Measurements from ENCODE around the gene RAVER2. TPM values are rescaled to one million over a fixed set of nuclear protein-coding genes. Genes with fewer than 3 reads are reported as not detected.

Gene RAVER2
- total RNA-seq, 5 donors from 2014 or later (not counting 1 experiment from before 2014, with no cell fraction given), result 0.76 to 2.2 (median 1.4) TPM

- no peak overlapping the region for H3K27ac ChIP-seq (ENCODE audit: low read length)
- no peaks in the 10 kb centered on the region for H3K9me3 Mint-ChIP-seq
- POLR2A ChIA-PET, result no interaction called here
- peaks cover 55% of the 10 kb centered on the region for H3K36me3 Mint-ChIP-seq
- CTCF ChIA-PET, result interaction anchor here in 1 of 2 donors (0.7 kb wide), 1 partner anchor 12 kb away, joined by 6 read pairs; no protein-coding TSS in a partner anchor
- H3K4me1 ChIP-seq (ENCODE audit: control insufficient read depth in 1 of 2, extremely low read depth in 1 of 2, insufficient read depth in 2 of 2, low read length in 2 of 2), result peaks cover 0 to 3% of the 10 kb centered on the region in 2 experiments
- H3K27me3 Mint-ChIP-seq, result no peaks in the 10 kb centered on the region
- ATAC-seq (replicated peaks in 1 of 4), result no peak
- H3K4me1 Mint-ChIP-seq, result peaks cover 7 to 14% (median 11%) of the 10 kb centered on the region in 3 donors
- H3K4me3 ChIP-seq (ENCODE audit: control insufficient read depth in 1 of 2, extremely low read depth in 1 of 2, low read length in 1 of 2), result no peak overlapping the region
- no peaks in the 10 kb centered on the region for H3K27me3 ChIP-seq (replicated peaks in 1 of 2; ENCODE audit: control insufficient read depth in 2 of 2, extremely low read depth in 1 of 2, insufficient read depth in 2 of 2, low read length in 1 of 2)
- peaks cover 24 to 77% of the 10 kb centered on the region in 2 donors for H3K36me3 ChIP-seq (ENCODE audit: control insufficient read depth in 2 of 2, extremely low read depth in 1 of 2, insufficient read depth in 1 of 2, low read length in 1 of 2)
- DNase-seq, result no peak
- H3K9me3 ChIP-seq, result no peaks in the 10 kb centered on the region
- peak overlapping the region in 1 of 2 donors; percentile 42 for H3K27ac Mint-ChIP-seq
- H3K4me3 Mint-ChIP-seq, result no peak overlapping the region
These were observed 89.9 kb downstream of the RAVER2 start for GRCh38 chr1:64834734-64835133.

GRCh38 chr1:64836802-64837201 is 91.9 kb downstream of the RAVER2 start:
- Mint-ChIP-seq H3K27me3 (no peaks in the 10 kb centered on the region), H3K36me3 (peaks cover 68% of the 10 kb centered on the region), H3K9me3 (no peaks in the 10 kb centered on the region), H3K27ac (peak overlapping the region in 1 of 2 donors; percentile 25), H3K4me3 (no peak overlapping the region), H3K4me1 (no peaks in the 10 kb centered on the region)
- Histone ChIP-seq H3K27me3 (replicated peaks in 1 of 2; ENCODE audit: control insufficient read depth in 2 of 2, extremely low read depth in 1 of 2, insufficient read depth in 2 of 2, low read length in 1 of 2) (no peaks in the 10 kb centered on the region), H3K9me3 (no peaks in the 10 kb centered on the region), H3K27ac (ENCODE audit: low read length) (no peak overlapping the region), H3K4me3 (ENCODE audit: control insufficient read depth in 1 of 2, extremely low read depth in 1 of 2, low read length in 1 of 2) (no peak overlapping the region), H3K36me3 (ENCODE audit: control insufficient read depth in 2 of 2, extremely low read depth in 1 of 2, insufficient read depth in 1 of 2, low read length in 1 of 2) (peaks cover 26 to 96% of the 10 kb centered on the region in 2 donors), H3K4me1 (ENCODE audit: control insufficient read depth in 1 of 2, extremely low read depth in 1 of 2, insufficient read depth in 2 of 2, low read length in 2 of 2) (no peaks in the 10 kb centered on the region)
- no peak for ATAC-seq (replicated peaks in 1 of 4)
- 98% methylated on average over 6 of the region's 8 CpGs for WGBS (ENCODE audit: insufficient coverage)
- CTCF ChIA-PET, result interaction anchor here in 1 of 2 donors (0.6 kb wide), 1 partner anchor 146 kb away, joined by 3 read pairs; no protein-coding TSS in a partner anchor
- POLR2A ChIA-PET, result interaction anchor here in 1 of 2 donors (0.5 kb wide), 1 partner anchor 8 kb away, joined by 3 read pairs; no protein-coding TSS in a partner anchor
- DNase-seq, result no peak

GRCh38 chr1:64838486-64838885 is 93.6 kb downstream of the RAVER2 start:
- Mint-ChIP-seq H3K27ac (no peak overlapping the region), H3K4me3 (no peak overlapping the region), H3K36me3 (peaks cover 66% of the 10 kb centered on the region), H3K27me3 (no peaks in the 10 kb centered on the region), H3K9me3 (no peaks in the 10 kb centered on the region), H3K4me1 (peaks cover 0 to 2% (median 0%) of the 10 kb centered on the region in 3 donors)
- ATAC-seq (replicated peaks in 1 of 4), result no peak
- H3K36me3 ChIP-seq (ENCODE audit: control insufficient read depth in 2 of 2, extremely low read depth in 1 of 2, insufficient read depth in 1 of 2, low read length in 1 of 2), result peaks cover 23 to 91% of the 10 kb centered on the region in 2 donors
- ChIA-PET POLR2A (interaction anchor here in 1 of 2 donors (0.6 kb wide), 1 partner anchor 148 kb away, joined by 3 read pairs; no protein-coding TSS in a partner anchor), CTCF (interaction anchor here in 1 of 2 donors (0.8 kb wide), 1 partner anchor 849 kb away, joined by 3 read pairs; no protein-coding TSS in a partner anchor)
- no peaks in the 10 kb centered on the region for H3K27me3 ChIP-seq (replicated peaks in 1 of 2; ENCODE audit: control insufficient read depth in 2 of 2, extremely low read depth in 1 of 2, insufficient read depth in 2 of 2, low read length in 1 of 2)
- DNase-seq, result no peak
- H3K4me3 ChIP-seq (ENCODE audit: control insufficient read depth in 1 of 2, extremely low read depth in 1 of 2, low read length in 1 of 2), result no peak overlapping the region
- WGBS (ENCODE audit: insufficient coverage), result 93% methylated on average over 2 of the region's 7 CpGs
- H3K27ac ChIP-seq (ENCODE audit: low read length), result no peak overlapping the region
- no peaks in the 10 kb centered on the region for H3K4me1 ChIP-seq (ENCODE audit: control insufficient read depth in 1 of 2, extremely low read depth in 1 of 2, insufficient read depth in 2 of 2, low read length in 2 of 2)
- no peaks in the 10 kb centered on the region for H3K9me3 ChIP-seq

GRCh38 chr1:64839261-64839660 is 94.4 kb downstream of the RAVER2 start:
- no peak overlapping the region for H3K4me3 ChIP-seq (ENCODE audit: control insufficient read depth in 1 of 2, extremely low read depth in 1 of 2, low read length in 1 of 2)
- H3K4me3 Mint-ChIP-seq, result no peak overlapping the region
- no peaks in the 10 kb centered on the region for H3K27me3 Mint-ChIP-seq
- peaks cover 65% of the 10 kb centered on the region for H3K36me3 Mint-ChIP-seq
- H3K27ac ChIP-seq (ENCODE audit: low read length), result no peak overlapping the region
- ChIA-PET CTCF (interaction anchor here in 1 of 2 donors (0.9 kb wide), 1 partner anchor 12 kb away, joined by 3 read pairs; no protein-coding TSS in a partner anchor), POLR2A (no interaction called here)
- H3K27me3 ChIP-seq (replicated peaks in 1 of 2; ENCODE audit: control insufficient read depth in 2 of 2, extremely low read depth in 1 of 2, insufficient read depth in 2 of 2, low read length in 1 of 2), result no peaks in the 10 kb centered on the region
- no peaks in the 10 kb centered on the region for H3K9me3 Mint-ChIP-seq
- WGBS (ENCODE audit: insufficient coverage), result 90% methylated on average over 5 of the region's 5 CpGs
- H3K27ac Mint-ChIP-seq, result no peak overlapping the region
- peaks cover 26 to 91% of the 10 kb centered on the region in 2 donors for H3K36me3 ChIP-seq (ENCODE audit: control insufficient read depth in 2 of 2, extremely low read depth in 1 of 2, insufficient read depth in 1 of 2, low read length in 1 of 2)
- H3K4me1 Mint-ChIP-seq, result peaks cover 0 to 2% (median 0%) of the 10 kb centered on the region in 3 donors
- no peaks in the 10 kb centered on the region for H3K4me1 ChIP-seq (ENCODE audit: control insufficient read depth in 1 of 2, extremely low read depth in 1 of 2, insufficient read depth in 2 of 2, low read length in 2 of 2)
- DNase-seq (no peak), ATAC-seq (replicated peaks in 1 of 4) (no peak)
- no peaks in the 10 kb centered on the region for H3K9me3 ChIP-seq

- H3K9me3 ChIP-seq, result no peaks in the 10 kb centered on the region
- Mint-ChIP-seq H3K4me3 (no peak overlapping the region), H3K27ac (peak overlapping the region in 1 of 2 donors; percentile 53), H3K27me3 (no peaks in the 10 kb centered on the region), H3K4me1 (peaks cover 0 to 2% (median 0%) of the 10 kb centered on the region in 3 donors), H3K36me3 (peaks cover 65% of the 10 kb centered on the region), H3K9me3 (no peaks in the 10 kb centered on the region)
- no peaks in the 10 kb centered on the region for H3K27me3 ChIP-seq (replicated peaks in 1 of 2; ENCODE audit: control insufficient read depth in 2 of 2, extremely low read depth in 1 of 2, insufficient read depth in 2 of 2, low read length in 1 of 2)
- no peak overlapping the region for H3K27ac ChIP-seq (ENCODE audit: low read length)
- H3K4me1 ChIP-seq (ENCODE audit: control insufficient read depth in 1 of 2, extremely low read depth in 1 of 2, insufficient read depth in 2 of 2, low read length in 2 of 2), result no peaks in the 10 kb centered on the region
- no peak for DNase-seq
- WGBS (ENCODE audit: insufficient coverage), result 97% methylated on average over 15 of the region's 15 CpGs
- no peak overlapping the region for H3K4me3 ChIP-seq (ENCODE audit: control insufficient read depth in 1 of 2, extremely low read depth in 1 of 2, low read length in 1 of 2)
- no peak for ATAC-seq (replicated peaks in 1 of 4)
- H3K36me3 ChIP-seq (ENCODE audit: control insufficient read depth in 2 of 2, extremely low read depth in 1 of 2, insufficient read depth in 1 of 2, low read length in 1 of 2), result peaks cover 30 to 91% of the 10 kb centered on the region in 2 donors
- ChIA-PET POLR2A (no interaction called here), CTCF (interaction anchor here in 1 of 2 donors (0.9 kb wide), 1 partner anchor 13 kb away, joined by 3 read pairs; no protein-coding TSS in a partner anchor)
These were observed 95.0 kb downstream of the RAVER2 start for GRCh38 chr1:64839732-64840405.

- Histone ChIP-seq H3K4me3 (ENCODE audit: control insufficient read depth in 1 of 2, extremely low read depth in 1 of 2, low read length in 1 of 2) (no peak overlapping the region), H3K27me3 (replicated peaks in 1 of 2; ENCODE audit: control insufficient read depth in 2 of 2, extremely low read depth in 1 of 2, insufficient read depth in 2 of 2, low read length in 1 of 2) (no peaks in the 10 kb centered on the region), H3K4me1 (ENCODE audit: control insufficient read depth in 1 of 2, extremely low read depth in 1 of 2, insufficient read depth in 2 of 2, low read length in 2 of 2) (no peaks in the 10 kb centered on the region), H3K36me3 (ENCODE audit: control insufficient read depth in 2 of 2, extremely low read depth in 1 of 2, insufficient read depth in 1 of 2, low read length in 1 of 2) (peaks cover 31 to 91% of the 10 kb centered on the region in 2 donors), H3K27ac (ENCODE audit: low read length) (no peak overlapping the region), H3K9me3 (no peaks in the 10 kb centered on the region)
- Mint-ChIP-seq H3K27ac (peak overlapping the region in 1 of 2 donors; percentile 40), H3K4me3 (no peak overlapping the region), H3K27me3 (no peaks in the 10 kb centered on the region), H3K4me1 (peaks cover 0 to 2% (median 0%) of the 10 kb centered on the region in 3 donors), H3K9me3 (no peaks in the 10 kb centered on the region), H3K36me3 (peaks cover 68% of the 10 kb centered on the region)
- ChIA-PET POLR2A (interaction anchor here in 1 of 2 donors (0.6 kb wide), 1 partner anchor 13 kb away, joined by 6 read pairs; no protein-coding TSS in a partner anchor), CTCF (interaction anchor here in 1 of 2 donors (0.5 kb wide), 2 partner anchors 18 to 243 kb away, joined by 3 read pairs; no protein-coding TSS in a partner anchor)
- no peak for ATAC-seq (replicated peaks in 1 of 4)
- no peak for DNase-seq
- WGBS (ENCODE audit: insufficient coverage), result 100% methylated on average over 3 of the region's 6 CpGs
These were observed 96.6 kb downstream of the RAVER2 start for GRCh38 chr1:64841330-64842065.

Measured in T-cell (primary cell).